Stimulated activated CD8-positive, alpha-beta memory T cell treated with anti-CD3 and anti-CD28 coated beads, Interleukin-4, amount 100 ng/mL, for 1 hour (primary cell): ENCODE data around the gene TBX19.

Experiments used
- DNase-seq, 2 donors: peaks; one replicate each; pipeline ENCODE4 v3.0.0-alpha.2; 2020; ENCODE audit warnings: low read depth in 2 of 2, low spot score in 1 of 2

TBX19 gene

GRCh38 chr1:168320149-168320548 is 39.5 kb downstream of the TBX19 start:
- DNase-seq = no peak

- no peak for DNase-seq
Observed at GRCh38 chr1:168320800-168321450, 40.2 kb downstream of the TBX19 start.

GRCh38 chr1:168321945-168322344 is 41.3 kb downstream of the TBX19 start:
- DNase-seq = no peak

- no peak for DNase-seq
Observed at GRCh38 chr1:168324745-168325425, 44.2 kb downstream of the TBX19 start.

- no peak for DNase-seq
Observed at GRCh38 chr1:168328731-168329364, 48.2 kb downstream of the TBX19 start.

GRCh38 chr1:168330285-168330684 is 49.6 kb downstream of the TBX19 start:
- DNase-seq = no peak

GRCh38 chr1:168331569-168331968 is 50.9 kb downstream of the TBX19 start:
- no peak for DNase-seq

- DNase-seq = no peak
Observed at GRCh38 chr1:168333562-168334276, 53.0 kb downstream of the TBX19 start.

GRCh38 chr1:168335500-168335899 is 54.8 kb downstream of the TBX19 start:
- DNase-seq = no peak

- DNase-seq = no peak
Observed at GRCh38 chr1:168338589-168339503, 58.2 kb downstream of the TBX19 start.

- no peak for DNase-seq
Observed at GRCh38 chr1:168340781-168341482, 60.3 kb downstream of the TBX19 start.

GRCh38 chr1:168341483-168341975 is 60.9 kb downstream of the TBX19 start:
- DNase-seq = no peak

- peak; percentile 69 to 77 for DNase-seq
Observed at GRCh38 chr1:168342572-168343280, 62.0 kb downstream of the TBX19 start.

- DNase-seq = no peak
Observed at GRCh38 chr1:168343566-168343965, 62.9 kb downstream of the TBX19 start.

- no peak for DNase-seq
Observed at GRCh38 chr1:168344517-168344916, 63.8 kb downstream of the TBX19 start.

GRCh38 chr1:168345939-168346338 is 65.3 kb downstream of the TBX19 start:
- no peak for DNase-seq

- DNase-seq = no peak
Observed at GRCh38 chr1:168347630-168348029, 67.0 kb downstream of the TBX19 start.

- no peak for DNase-seq
Observed at GRCh38 chr1:168348146-168348709, 67.6 kb downstream of the TBX19 start.
